IMR-90 (cell line): ENCODE measurements around the gene FXYD4. TPM values are rescaled to one million over a fixed set of nuclear protein-coding genes. Genes with fewer than 3 reads are reported as not detected.

Experiments used
- ATAC-seq: fragments of 200-7000 bp; cut with Tn5 transposase; 2 replicates; pipeline ENCODE4 v1.9.1; 2020; ENCODE audit warnings: low read depth, mild to moderate bottlenecking, moderate library complexity
- BruUV-seq: library from RNA; stranded (reverse); fragments of 400-500 nt; replicated peaks from 2 replicates; lab custom pipeline; 2021; lab: Mats Ljungman, UMichigan
- CTCF ChIA-PET: fragments of 300-600 bp; formaldehyde crosslinking; extraction: SDS; loops from one replicate; lab custom pipeline; 2021; ENCODE audit warnings: antibody characterized with exemption; lab: Yijun Ruan, JAX
- POLR2A ChIA-PET: fragments of 300-600 bp; sonication (Branson Sonifier 250); formaldehyde crosslinking; loops from one replicate; lab custom pipeline; 2022; ENCODE audit warnings: antibody characterized with exemption; ENCODE audit not compliant: unreplicated experiment; lab: Charles Lee
- DNase-seq: peaks from one replicate; pipeline ENCODE4 v3.0.0; 2013
- H2AFZ ChIP-seq: replicated peaks from 2 replicates; pipeline ENCODE3; 2013; ENCODE audit warnings: low read length, mild to moderate bottlenecking; ENCODE audit not compliant: poor library complexity
- H2AK5ac ChIP-seq: 2 replicates; pipeline ENCODE4 v1.6.1; 2013; ENCODE audit warnings: low read depth, low read length, inconsistent platforms
- H2AK9ac ChIP-seq: replicated peaks from 2 replicates; pipeline ENCODE3; 2013; ENCODE audit warnings: mild to moderate bottlenecking, low read depth, low read length, moderate library complexity; ENCODE audit not compliant: poor library complexity
- H2BK120ac ChIP-seq: 2 replicates; pipeline ENCODE4 v1.6.1; 2013; ENCODE audit warnings: low read depth, low read length, inconsistent platforms
- H2BK15ac ChIP-seq: 3 replicates; pipeline ENCODE4 v1.6.1; 2013; ENCODE audit warnings: low read depth, low read length, inconsistent platforms
- H2BK20ac ChIP-seq: 2 replicates; pipeline ENCODE4 v1.6.1; 2013; ENCODE audit warnings: low read depth, mild to moderate bottlenecking, inconsistent platforms, low read length, moderate library complexity
- H2BK5ac ChIP-seq: 2 replicates; pipeline ENCODE4 v1.6.1; 2013; ENCODE audit warnings: mild to moderate bottlenecking, low read depth, low read length, inconsistent platforms; ENCODE audit not compliant: poor library complexity, severe bottlenecking
- H3K14ac ChIP-seq: replicated peaks from 2 replicates; pipeline ENCODE4 v1.6.1; 2013; ENCODE audit warnings: low read depth, low read length, inconsistent platforms
- H3K18ac ChIP-seq: 2 replicates; pipeline ENCODE4 v1.6.1; 2013; ENCODE audit warnings: low read depth, low read length, control low read depth
- H3K23ac ChIP-seq: 2 replicates; pipeline ENCODE4 v1.6.1; 2013; ENCODE audit warnings: low read depth, low read length, inconsistent platforms
- H3K27ac ChIP-seq: 2 replicates; pipeline ENCODE4 v1.5.1; 2013; ENCODE audit warnings: mild to moderate bottlenecking, control low read depth, low read length; ENCODE audit not compliant: insufficient read depth
- H3K27me3 ChIP-seq: 2 replicates; pipeline ENCODE4 v1.6.1; 2013; ENCODE audit warnings: low read length; ENCODE audit not compliant: control insufficient read depth, insufficient read depth
- H3K36me3 ChIP-seq: 2 replicates; pipeline ENCODE4 v1.6.1; 2013; ENCODE audit warnings: low read length, mixed read lengths; ENCODE audit not compliant: control insufficient read depth, insufficient read depth
- H3K4ac ChIP-seq: 2 replicates; pipeline ENCODE4 v1.6.1; 2013; ENCODE audit warnings: low read depth, low read length, inconsistent platforms
- H3K4me1 ChIP-seq: 2 replicates; pipeline ENCODE4 v1.6.1; 2013; ENCODE audit warnings: low read length, mixed read lengths; ENCODE audit not compliant: control insufficient read depth, insufficient read depth
- H3K4me2 ChIP-seq: 2 replicates; pipeline ENCODE4 v1.6.1; 2013; ENCODE audit warnings: low read depth, mild to moderate bottlenecking, control low read depth, low read length, moderate library complexity
- H3K4me3 ChIP-seq: 2 replicates; pipeline ENCODE4 v1.5.1; 2013; ENCODE audit warnings: low read depth, mild to moderate bottlenecking, control low read depth, low read length, moderate library complexity; ENCODE audit not compliant: insufficient read depth
- H3K56ac ChIP-seq: 2 replicates; pipeline ENCODE4 v1.6.1; 2013; ENCODE audit warnings: low read length, inconsistent platforms; ENCODE audit not compliant: insufficient read depth; ENCODE audit errors: extremely low read depth
- H3K79me1 ChIP-seq, 2 experiments: 2 replicates each; pipeline ENCODE4 v1.6.1; 2013; ENCODE audit warnings: low read length in 2 of 2, inconsistent platforms in 1 of 2, low read depth in 1 of 2
- H3K9ac ChIP-seq: 2 replicates; pipeline ENCODE4 v1.6.1; 2013; ENCODE audit warnings: low read depth, low read length, control low read depth
- H3K9me1 ChIP-seq: 2 replicates; pipeline ENCODE4 v1.6.1; 2013; ENCODE audit warnings: low read length, inconsistent platforms; ENCODE audit not compliant: insufficient read depth
- H3K9me3 ChIP-seq: 2 replicates; pipeline ENCODE4 v1.6.1; 2013; ENCODE audit warnings: low read length; ENCODE audit not compliant: control insufficient read depth, insufficient read depth
- H4K20me1 ChIP-seq: 2 replicates; pipeline ENCODE4 v1.6.1; 2013; ENCODE audit warnings: low read length, inconsistent platforms; ENCODE audit not compliant: insufficient read depth
- H4K5ac ChIP-seq: 2 replicates; pipeline ENCODE4 v1.6.1; 2013; ENCODE audit warnings: mild to moderate bottlenecking, low read depth, low read length, control low read depth
- H4K8ac ChIP-seq, 2 experiments: 2 replicates each; pipeline ENCODE4 v1.6.1; 2013; ENCODE audit warnings: low read depth in 2 of 2, low read length in 2 of 2, control low read depth in 1 of 2, inconsistent platforms in 1 of 2
- H4K91ac ChIP-seq: 2 replicates; pipeline ENCODE4 v1.6.1; 2013; ENCODE audit warnings: low read depth, low read length, inconsistent platforms; ENCODE audit not compliant: insufficient read depth
- BHLHE40 ChIP-seq: fragments of 150-350 bp; IDR thresholded peaks from 2 replicates; pipeline ENCODE4 v1.6.1; 2016; ENCODE audit warnings: mild to moderate bottlenecking, low read depth, low read length
- CEBPB ChIP-seq: IDR thresholded peaks from 2 replicates; pipeline ENCODE4 v1.6.1; 2012; ENCODE audit warnings: low read depth, low read length, improper control_type of control experiment
- MAZ ChIP-seq: IDR thresholded peaks from 2 replicates; pipeline ENCODE4 v1.6.1; 2012; ENCODE audit warnings: low read depth, mild to moderate bottlenecking, low read length, improper control_type of control experiment, moderate library complexity, borderline replicate concordance
- MXI1 ChIP-seq: IDR thresholded peaks from 2 replicates; pipeline ENCODE4 v1.6.1; 2012; ENCODE audit warnings: low read depth, mild to moderate bottlenecking, low read length, moderate library complexity, borderline replicate concordance
- POLR2A ChIP-seq: IDR thresholded peaks from 2 replicates; pipeline ENCODE4 v1.6.1; 2012; ENCODE audit warnings: mild to moderate bottlenecking, low read depth, low read length
- RAD21 ChIP-seq: IDR thresholded peaks from 2 replicates; pipeline ENCODE4 v1.6.1; 2012; ENCODE audit warnings: low read length, improper control_type of control experiment
- RCOR1 ChIP-seq: IDR thresholded peaks from 2 replicates; pipeline ENCODE4 v1.6.1; 2012; ENCODE audit warnings: mild to moderate bottlenecking, low read length, improper control_type of control experiment; ENCODE audit not compliant: insufficient replicate concordance
- RFX5 ChIP-seq: IDR thresholded peaks from 2 replicates; pipeline ENCODE4 v1.8.0; 2012; ENCODE audit warnings: low read depth, mild to moderate bottlenecking, low read length, moderate library complexity
- SMC3 ChIP-seq: fragments of 150-350 bp; IDR thresholded peaks from 2 replicates; pipeline ENCODE4 v1.6.1; 2016; ENCODE audit warnings: low read depth, mild to moderate bottlenecking, antibody characterized with exemption, low read length, moderate library complexity
- USF2 ChIP-seq: fragments of 150-350 bp; IDR thresholded peaks from 2 replicates; pipeline ENCODE4 v1.6.1; 2017; ENCODE audit warnings: mild to moderate bottlenecking, antibody characterized with exemption, low read length, low read depth
- WGBS, 2 experiments: methylation state at CpG; one replicate each; pipeline versions ENCODE4 v1.1.5 to v1.1.7; 2013; ENCODE audit warnings: missing lambda C conversion rate in 2 of 2; ENCODE audit not compliant: insufficient read length in 1 of 2; ENCODE audit errors: extremely low coverage in 2 of 2; 5-methylcytosine and 5-hydroxymethylcytosine counted together
- dilution Hi-C: fragments of 300-500 bp; cut with HindIII; formaldehyde crosslinking; loops from one replicate; pipeline ENCODE4 v1.14.3; 2018; ENCODE audit warnings: low sequenced_read_pairs; ENCODE audit not compliant: unreplicated experiment
- in situ Hi-C: fragments of 300-500 bp; cut with MboI; formaldehyde crosslinking; loops from 3 replicates; pipeline ENCODE4 v1.14.3; 2019; ENCODE audit warnings: low sequenced_read_pairs, inconsistent platforms, mixed read lengths
- intact Hi-C: fragments of 100-400 bp; cut with micrococcal nuclease; formaldehyde crosslinking; loops from 2 replicates; pipeline ENCODE4 v1.10.0; 2022
- polyA plus RNA-seq, 3 experiments: library from polyadenylated mRNA; depleted of rRNA; stranded (reverse); fragments of >200 nt; gene quantifications; 2 replicates each; pipeline ENCODE4 v1.2.3, GENCODE V29; 2012; ENCODE audit warnings: low replicate concordance in 1 of 3
- total RNA-seq: library from RNA; depleted of rRNA; stranded (reverse); fragments of >200 nt; gene quantifications from 2 replicates; pipeline ENCODE4 v1.2.3, GENCODE V29; 2012

Gene FXYD4
- total and polyA plus RNA-seq, 2 of the 4 experiments (the other 2 are of a cell fraction) = not detected

- no peak for DNase-seq
- ChIA-PET POLR2A (no interaction called here), CTCF (no interaction called here)
- TF ChIP-seq RAD21 = no peak
- no peak for TF ChIP-seq BHLHE40
- TF ChIP-seq MAZ = no peak
- TF ChIP-seq RCOR1 = no peak
- TF ChIP-seq USF2 = no peak
- TF ChIP-seq SMC3 = no peak
- no peak for TF ChIP-seq POLR2A
- no peak for TF ChIP-seq CEBPB
- no peak for TF ChIP-seq MXI1
- TF ChIP-seq RFX5 = no peak
- no peaks in the 10 kb centered on the region for H4K20me1 ChIP-seq
- dilution Hi-C loops (no loop called here), in situ Hi-C loops (no loop called here), intact Hi-C loops (no loop called here)
- no peak overlapping the region for H3K9ac ChIP-seq
- H2BK120ac ChIP-seq = no peak overlapping the region
- H3K36me3 ChIP-seq = no peaks in the 10 kb centered on the region
- H2AFZ ChIP-seq = no peak overlapping the region
- H3K9me3 ChIP-seq = no peaks in the 10 kb centered on the region
- H3K18ac ChIP-seq = no peak overlapping the region
- BruUV-seq = no TSS peak
- no peak overlapping the region for H2AK9ac ChIP-seq
- ATAC-seq = no peak
- H3K27ac ChIP-seq = no peak overlapping the region
- H3K9me1 ChIP-seq = no peaks in the 10 kb centered on the region
- H3K4me3 ChIP-seq = no peak overlapping the region
- no peak overlapping the region for H2BK15ac ChIP-seq
- no peak overlapping the region for H2BK20ac ChIP-seq
- peaks cover 15% of the 10 kb centered on the region for H3K27me3 ChIP-seq
- no peak overlapping the region for H3K4me2 ChIP-seq
- no peak overlapping the region for H4K91ac ChIP-seq
- no peak overlapping the region for H3K4ac ChIP-seq
- no peaks in the 10 kb centered on the region for H3K79me1 ChIP-seq
- H3K4me1 ChIP-seq = no peaks in the 10 kb centered on the region
- no peak overlapping the region for H4K8ac ChIP-seq
- no peak overlapping the region for H2AK5ac ChIP-seq
- H4K5ac ChIP-seq = no peak overlapping the region
- H3K14ac ChIP-seq = no peak overlapping the region
- no peak overlapping the region for H3K23ac ChIP-seq
- no peak overlapping the region for H2BK5ac ChIP-seq
- no peak overlapping the region for H3K56ac ChIP-seq
- no CpG with 5 or more reads among the region's 2 CpGs for WGBS, 2 experiments
Observed at GRCh38 chr10:43376828-43377423, 5.5 kb downstream of the FXYD4 start.
